ENCODE measurements around the gene GBP3.
A peak's percentile ranks its signal among the peaks of the same experiment; 100 is the strongest.
"Not testable (repeated sequence)": the region's sequence is repeated elsewhere in the genome, so short reads cannot be mapped to it uniquely, and the experiment has no call there.

The GBP3 gene

GRCh38 chr1:88985692-88986091, 37.0 kb downstream of the GBP3 start:
- no peak for DNase-seq
- ChIA-PET CTCF (interaction anchor here (0.9 to 3.4 kb wide), 5 partner anchors 12 to 373 kb away, joined by 3 to 37 read pairs (median 7); no protein-coding TSS in a partner anchor), POLR2A (no interaction called here)
- Histone ChIP-seq H3K27ac (ENCODE audit: insufficient read depth in 1 of 2, low read depth in 1 of 2, low read length in 2 of 2, poor library complexity in 1 of 2, severe bottlenecking in 2 of 2) (no peak overlapping the region), H3K27me3 (replicated peaks in 2 of 5; ENCODE audit: control insufficient read depth in 4 of 5, insufficient read depth in 5 of 5, low read length in 4 of 5) (no peaks in the 10 kb centered on the region), H3K4me3 (ENCODE audit: control insufficient read depth in 1 of 7, extremely low read depth in 1 of 7, insufficient read depth in 4 of 7, low read depth in 2 of 7, low read length in 6 of 7) (no peak overlapping the region), H3K9me3 (ENCODE audit: control extremely low read depth in 1 of 5, control insufficient read depth in 4 of 5, insufficient read depth in 2 of 5, low read depth in 1 of 5, low read length in 4 of 5) (no peaks in the 10 kb centered on the region), H3K36me3 (ENCODE audit: control insufficient read depth in 4 of 4, insufficient read depth in 4 of 4, low read length in 3 of 4) (peaks cover 3 to 34% (median 19%) of the 10 kb centered on the region in 4 experiments), H3K4me1 (ENCODE audit: control extremely low read depth in 1 of 4, control insufficient read depth in 4 of 4, insufficient read depth in 4 of 4, low read length in 3 of 4) (peaks cover 0 to 21% (median 12%) of the 10 kb centered on the region in 4 experiments)
- 97% methylated on average over 4 of the region's 4 CpGs for WGBS (ENCODE audit: insufficient coverage)

GRCh38 chr1:88985032-88985431, 37.6 kb downstream of the GBP3 start:
- ChIA-PET POLR2A (interaction anchor here (0.6 kb wide), 1 partner anchor 168 kb away, joined by 9 read pairs; no protein-coding TSS in a partner anchor), CTCF (interaction anchor here (0.9 to 3.4 kb wide), 9 partner anchors 11 to 472 kb away, joined by 3 to 37 read pairs (median 5); no protein-coding TSS in a partner anchor)
- H3K27ac ChIP-seq (ENCODE audit: insufficient read depth in 1 of 2, low read depth in 1 of 2, low read length in 2 of 2, poor library complexity in 1 of 2, severe bottlenecking in 2 of 2), result no peak overlapping the region
- H3K4me3 ChIP-seq (ENCODE audit: control insufficient read depth in 1 of 7, extremely low read depth in 1 of 7, insufficient read depth in 4 of 7, low read depth in 2 of 7, low read length in 6 of 7), result no peak overlapping the region
- DNase-seq, result no peak
- no peaks in the 10 kb centered on the region for H3K27me3 ChIP-seq (replicated peaks in 2 of 5; ENCODE audit: control insufficient read depth in 4 of 5, insufficient read depth in 5 of 5, low read length in 4 of 5)
- peaks cover 3 to 34% (median 19%) of the 10 kb centered on the region in 4 experiments for H3K36me3 ChIP-seq (ENCODE audit: control insufficient read depth in 4 of 4, insufficient read depth in 4 of 4, low read length in 3 of 4)
- no peaks in the 10 kb centered on the region for H3K9me3 ChIP-seq (ENCODE audit: control extremely low read depth in 1 of 5, control insufficient read depth in 4 of 5, insufficient read depth in 2 of 5, low read depth in 1 of 5, low read length in 4 of 5)
- no CpG with 5 or more reads among the region's 1 CpG for WGBS (ENCODE audit: insufficient coverage)
- peaks cover 0 to 22% (median 11%) of the 10 kb centered on the region in 4 experiments for H3K4me1 ChIP-seq (ENCODE audit: control extremely low read depth in 1 of 4, control insufficient read depth in 4 of 4, insufficient read depth in 4 of 4, low read length in 3 of 4)

GRCh38 chr1:88984569-88984968, 38.1 kb downstream of the GBP3 start:
- H3K27me3 ChIP-seq (replicated peaks in 2 of 5; ENCODE audit: control insufficient read depth in 4 of 5, insufficient read depth in 5 of 5, low read length in 4 of 5), result no peaks in the 10 kb centered on the region
- H3K27ac ChIP-seq (ENCODE audit: insufficient read depth in 1 of 2, low read depth in 1 of 2, low read length in 2 of 2, poor library complexity in 1 of 2, severe bottlenecking in 2 of 2), result no peak overlapping the region
- CTCF ChIA-PET, result interaction anchor here (1.0 to 3.4 kb wide), 11 partner anchors 11 to 644 kb away, joined by 3 to 37 read pairs (median 5); no protein-coding TSS in a partner anchor
- no peaks in the 10 kb centered on the region for H3K9me3 ChIP-seq (ENCODE audit: control extremely low read depth in 1 of 5, control insufficient read depth in 4 of 5, insufficient read depth in 2 of 5, low read depth in 1 of 5, low read length in 4 of 5)
- POLR2A ChIA-PET, result interaction anchor here (0.6 kb wide), 1 partner anchor 168 kb away, joined by 9 read pairs; no protein-coding TSS in a partner anchor
- WGBS (ENCODE audit: insufficient coverage), result no CpG with 5 or more reads among the region's 1 CpG
- H3K4me3 ChIP-seq (ENCODE audit: control insufficient read depth in 1 of 7, extremely low read depth in 1 of 7, insufficient read depth in 4 of 7, low read depth in 2 of 7, low read length in 6 of 7), result no peak overlapping the region
- peaks cover 0 to 22% (median 12%) of the 10 kb centered on the region in 4 experiments for H3K4me1 ChIP-seq (ENCODE audit: control extremely low read depth in 1 of 4, control insufficient read depth in 4 of 4, insufficient read depth in 4 of 4, low read length in 3 of 4)
- peaks cover 3 to 32% (median 19%) of the 10 kb centered on the region in 4 experiments for H3K36me3 ChIP-seq (ENCODE audit: control insufficient read depth in 4 of 4, insufficient read depth in 4 of 4, low read length in 3 of 4)
- no peak for DNase-seq

GRCh38 chr1:88983791-88984559, 38.7 kb downstream of the GBP3 start:
- 91% methylated on average over 10 of the region's 17 CpGs for WGBS (ENCODE audit: insufficient coverage)
- no peaks in the 10 kb centered on the region for H3K27me3 ChIP-seq (replicated peaks in 2 of 5; ENCODE audit: control insufficient read depth in 4 of 5, insufficient read depth in 5 of 5, low read length in 4 of 5)
- H3K36me3 ChIP-seq (ENCODE audit: control insufficient read depth in 4 of 4, insufficient read depth in 4 of 4, low read length in 3 of 4), result peaks cover 3 to 27% (median 18%) of the 10 kb centered on the region in 4 experiments
- ChIA-PET CTCF (interaction anchor here (0.5 to 3.4 kb wide), 17 partner anchors 10 to 776 kb away, joined by 3 to 37 read pairs (median 4); no protein-coding TSS in a partner anchor), POLR2A (no interaction called here)
- peak overlapping the region in 2 of 7 experiments; percentile 19 to 29 for H3K4me3 ChIP-seq (ENCODE audit: control insufficient read depth in 1 of 7, extremely low read depth in 1 of 7, insufficient read depth in 4 of 7, low read depth in 2 of 7, low read length in 6 of 7)
- no peaks in the 10 kb centered on the region for H3K9me3 ChIP-seq (ENCODE audit: control extremely low read depth in 1 of 5, control insufficient read depth in 4 of 5, insufficient read depth in 2 of 5, low read depth in 1 of 5, low read length in 4 of 5)
- H3K4me1 ChIP-seq (ENCODE audit: control extremely low read depth in 1 of 4, control insufficient read depth in 4 of 4, insufficient read depth in 4 of 4, low read length in 3 of 4), result peaks cover 0 to 24% (median 12%) of the 10 kb centered on the region in 4 experiments
- no peak overlapping the region for H3K27ac ChIP-seq (ENCODE audit: insufficient read depth in 1 of 2, low read depth in 1 of 2, low read length in 2 of 2, poor library complexity in 1 of 2, severe bottlenecking in 2 of 2)
- DNase-seq, result peak; percentile 73 to 86 (median 85)

GRCh38 chr1:88982055-88982454, 40.6 kb downstream of the GBP3 start:
- Histone ChIP-seq H3K4me1 (ENCODE audit: control extremely low read depth in 1 of 4, control insufficient read depth in 4 of 4, insufficient read depth in 4 of 4, low read length in 3 of 4) (peaks cover 0 to 24% (median 12%) of the 10 kb centered on the region in 4 experiments), H3K36me3 (ENCODE audit: control insufficient read depth in 4 of 4, insufficient read depth in 4 of 4, low read length in 3 of 4) (peaks cover 3 to 24% (median 18%) of the 10 kb centered on the region in 4 experiments), H3K27me3 (replicated peaks in 2 of 5; ENCODE audit: control insufficient read depth in 4 of 5, insufficient read depth in 5 of 5, low read length in 4 of 5) (no peaks in the 10 kb centered on the region), H3K9me3 (ENCODE audit: control extremely low read depth in 1 of 5, control insufficient read depth in 4 of 5, insufficient read depth in 2 of 5, low read depth in 1 of 5, low read length in 4 of 5) (no peaks in the 10 kb centered on the region), H3K4me3 (ENCODE audit: control insufficient read depth in 1 of 7, extremely low read depth in 1 of 7, insufficient read depth in 4 of 7, low read depth in 2 of 7, low read length in 6 of 7) (no peak overlapping the region), H3K27ac (ENCODE audit: insufficient read depth in 1 of 2, low read depth in 1 of 2, low read length in 2 of 2, poor library complexity in 1 of 2, severe bottlenecking in 2 of 2) (no peak overlapping the region)
- CTCF ChIA-PET, result interaction anchor here (1.3 to 1.9 kb wide), 2 partner anchors 11 to 14 kb away, joined by 3 to 12 read pairs; no protein-coding TSS in a partner anchor
- POLR2A ChIA-PET, result no interaction called here
- DNase-seq, result no peak

GRCh38 chr1:88981506-88981905, 41.2 kb downstream of the GBP3 start:
- H3K9me3 ChIP-seq (ENCODE audit: control extremely low read depth in 1 of 5, control insufficient read depth in 4 of 5, insufficient read depth in 2 of 5, low read depth in 1 of 5, low read length in 4 of 5); H3K4me3 ChIP-seq (ENCODE audit: control insufficient read depth in 1 of 7, extremely low read depth in 1 of 7, insufficient read depth in 4 of 7, low read depth in 2 of 7, low read length in 6 of 7); H3K27ac ChIP-seq (ENCODE audit: insufficient read depth in 1 of 2, low read depth in 1 of 2, low read length in 2 of 2, poor library complexity in 1 of 2, severe bottlenecking in 2 of 2); H3K27me3 ChIP-seq (replicated peaks in 2 of 5; ENCODE audit: control insufficient read depth in 4 of 5, insufficient read depth in 5 of 5, low read length in 4 of 5); POLR2A ChIA-PET: not testable (repeated sequence)
- Histone ChIP-seq H3K36me3 (ENCODE audit: control insufficient read depth in 4 of 4, insufficient read depth in 4 of 4, low read length in 3 of 4) (peaks cover 3 to 21% (median 14%) of the 10 kb centered on the region in 4 experiments), H3K4me1 (ENCODE audit: control extremely low read depth in 1 of 4, control insufficient read depth in 4 of 4, insufficient read depth in 4 of 4, low read length in 3 of 4) (peaks cover 0 to 24% (median 12%) of the 10 kb centered on the region in 4 experiments)
- CTCF ChIA-PET, result interaction anchor here (1.9 kb wide), 1 partner anchor 10 kb away, joined by 12 read pairs; no protein-coding TSS in a partner anchor
- WGBS (ENCODE audit: insufficient coverage), result 80% methylated on average over 1 of the region's 2 CpGs
- DNase-seq, result peak in 1 of 3 donors; percentile 23

- peak in 2 of 3 donors; percentile 56 to 69 for DNase-seq
- POLR2A ChIA-PET, result no interaction called here
- no peaks in the 10 kb centered on the region for H3K27me3 ChIP-seq (replicated peaks in 2 of 5; ENCODE audit: control insufficient read depth in 4 of 5, insufficient read depth in 5 of 5, low read length in 4 of 5)
- no peak overlapping the region for H3K27ac ChIP-seq (ENCODE audit: insufficient read depth in 1 of 2, low read depth in 1 of 2, low read length in 2 of 2, poor library complexity in 1 of 2, severe bottlenecking in 2 of 2)
- H3K4me3 ChIP-seq (ENCODE audit: control insufficient read depth in 1 of 7, extremely low read depth in 1 of 7, insufficient read depth in 4 of 7, low read depth in 2 of 7, low read length in 6 of 7), result no peak overlapping the region
- peaks cover 3 to 19% (median 9%) of the 10 kb centered on the region in 4 experiments for H3K36me3 ChIP-seq (ENCODE audit: control insufficient read depth in 4 of 4, insufficient read depth in 4 of 4, low read length in 3 of 4)
- H3K9me3 ChIP-seq (ENCODE audit: control extremely low read depth in 1 of 5, control insufficient read depth in 4 of 5, insufficient read depth in 2 of 5, low read depth in 1 of 5, low read length in 4 of 5), result no peaks in the 10 kb centered on the region
- peaks cover 0 to 24% (median 12%) of the 10 kb centered on the region in 4 experiments for H3K4me1 ChIP-seq (ENCODE audit: control extremely low read depth in 1 of 4, control insufficient read depth in 4 of 4, insufficient read depth in 4 of 4, low read length in 3 of 4)
- WGBS (ENCODE audit: insufficient coverage), result no CpG with 5 or more reads among the region's 1 CpG
- CTCF ChIA-PET, result interaction anchor here (1.2 to 1.9 kb wide), 2 partner anchors 9 kb away, joined by 4 to 12 read pairs; no protein-coding TSS in a partner anchor
These were observed 41.8 kb downstream of the GBP3 start for GRCh38 chr1:88980870-88981269.

Measured in common myeloid progenitor, CD34-positive (primary cell).